GM12878 (cell line): ENCODE data around the gene RFXANK. TPM values are rescaled to one million over a fixed set of nuclear protein-coding genes. Genes with fewer than 3 reads are reported as not detected.

Experiments used
- CBX3 ChIP-seq: fragments of 200-600 bp; sonication (generic); IDR thresholded peaks from 2 replicates; pipeline ENCODE4 v1.6.1; 2016; ENCODE audit warnings: low read depth, borderline replicate concordance
- EED ChIP-seq: sonication (generic); IDR thresholded peaks from 2 replicates; pipeline ENCODE4 v1.6.1; 2016; ENCODE audit warnings: antibody characterized with exemption, low read depth
- FOXK2 ChIP-seq: fragments of 450-650 bp; IDR thresholded peaks from 2 replicates; pipeline ENCODE4 v1.6.1; 2017; ENCODE audit warnings: mild to moderate bottlenecking, moderate library complexity
- GATAD2B ChIP-seq: fragments of 450-650 bp; conservative IDR thresholded peaks from 2 replicates; pipeline ENCODE4 v1.6.1; 2017; ENCODE audit warnings: low read depth, mild to moderate bottlenecking, moderate library complexity
- JUND ChIP-seq: IDR thresholded peaks from 2 replicates; pipeline ENCODE4 v1.6.1; 2012; ENCODE audit warnings: low read depth, mild to moderate bottlenecking, low read length, improper control_type of control experiment, moderate library complexity
- MTA2 ChIP-seq: fragments of 450-650 bp; IDR thresholded peaks from 2 replicates; pipeline ENCODE4 v1.6.1; 2016; ENCODE audit warnings: low read depth, mild to moderate bottlenecking, moderate library complexity
- MXI1 ChIP-seq: fragments of 150-350 bp; IDR thresholded peaks from 2 replicates; pipeline ENCODE4 v1.6.1; 2011; ENCODE audit warnings: low read depth, mild to moderate bottlenecking, inconsistent platforms, low read length, improper control_type of control experiment
- POLR2A ChIP-seq: IDR thresholded peaks from 2 replicates; pipeline ENCODE4 v1.6.1; 2011; ENCODE audit warnings: low read depth, mild to moderate bottlenecking, low read length
- POLR2AphosphoS5 ChIP-seq: IDR thresholded peaks from 2 replicates; pipeline ENCODE4 v1.6.1; 2011; ENCODE audit warnings: mild to moderate bottlenecking, low read length, inconsistent platforms
- RB1 ChIP-seq: fragments of 450-650 bp; formaldehyde crosslinking; IDR thresholded peaks from 2 replicates; pipeline ENCODE4 v1.6.1; 2017; ENCODE audit warnings: mild to moderate bottlenecking, borderline replicate concordance
- SMAD5 ChIP-seq: IDR thresholded peaks from 2 replicates; pipeline ENCODE4 v1.6.1; 2016; ENCODE audit warnings: antibody characterized with exemption, low read depth
- SPI1 ChIP-seq: IDR thresholded peaks from 2 replicates; pipeline ENCODE4 v1.6.1; 2011; ENCODE audit warnings: low read depth, mild to moderate bottlenecking, low read length, moderate library complexity, borderline replicate concordance; ENCODE audit not compliant: insufficient read depth
- SREBF1 ChIP-seq: IDR thresholded peaks from 2 replicates; pipeline ENCODE4 v1.6.1; 2012; ENCODE audit warnings: mild to moderate bottlenecking, low read length
- TAF1 ChIP-seq: IDR thresholded peaks from 2 replicates; pipeline ENCODE4 v1.6.1; 2011; ENCODE audit warnings: mild to moderate bottlenecking, low read depth, low read length, borderline replicate concordance
- TCF12 ChIP-seq: IDR thresholded peaks from 2 replicates; pipeline ENCODE4 v1.6.1; 2011; ENCODE audit warnings: low read depth, mild to moderate bottlenecking, low read length
- TCF7 ChIP-seq: IDR thresholded peaks from 2 replicates; pipeline ENCODE4 v1.6.1; 2014; ENCODE audit warnings: antibody characterized with exemption, borderline replicate concordance
- polyA plus RNA-seq, 11 experiments: library from polyadenylated mRNA; depleted of rRNA in 4 of 11; unstranded in 6 of 11; stranded (reverse) in 5 of 11; fragments of >200 nt; fragmentation: Nextera tagmentation in 4 of 11; fragmentation: Illumina TruSeq in 1 of 11; extraction: Ambion mirVana in 4 of 11; extraction: Trizol in 1 of 11; gene quantifications; 1 replicate in 1 of 11; 2 replicates in 10 of 11; pipeline versions ENCODE4 v1.2.1 to v1.2.3, GENCODE V29; 2011 to 2016; ENCODE audit warnings: inconsistent platforms in 2 of 11, missing spikeins in 2 of 11, low read depth in 1 of 11
- total RNA-seq, 4 experiments: library from RNA; depleted of rRNA in 3 of 4; stranded (reverse); fragments of >200 nt in 3 of 4; fragmentation: Illumina TruSeq in 1 of 4; extraction: Trizol in 1 of 4; gene quantifications; 2 replicates each; pipeline versions ENCODE4 v1.2.1 to v1.2.3, GENCODE V29; 2013 to 2021
- TF ChIP-seq, protein P1 (sequence below): IDR thresholded peaks from 2 replicates; pipeline ENCODE4 v1.6.1; 2012; ENCODE audit warnings: low read depth, low read length, improper control_type of control experiment
- TF ChIP-seq, protein P2 (sequence below): IDR thresholded peaks from 2 replicates; pipeline ENCODE4 v1.6.1; 2011; ENCODE audit warnings: mild to moderate bottlenecking, low read depth, low read length, moderate library complexity; ENCODE audit not compliant: insufficient replicate concordance
- TF ChIP-seq, protein P3 (sequence below): fragments of 450-650 bp; IDR thresholded peaks from 2 replicates; pipeline ENCODE4 v1.6.1; 2016; ENCODE audit warnings: mild to moderate bottlenecking, moderate library complexity, borderline replicate concordance
- TF ChIP-seq, protein P4 (sequence below): fragments of 450-650 bp; IDR thresholded peaks from 2 replicates; pipeline ENCODE4 v1.6.1; 2016; ENCODE audit warnings: mild to moderate bottlenecking

The RFXANK gene
- total and polyA plus RNA-seq, 10 of the 15 experiments (the other 5 are each of a cell fraction or from before 2014, with no cell fraction given): 70.8 to 125 (median 95.7) TPM

DNA sequence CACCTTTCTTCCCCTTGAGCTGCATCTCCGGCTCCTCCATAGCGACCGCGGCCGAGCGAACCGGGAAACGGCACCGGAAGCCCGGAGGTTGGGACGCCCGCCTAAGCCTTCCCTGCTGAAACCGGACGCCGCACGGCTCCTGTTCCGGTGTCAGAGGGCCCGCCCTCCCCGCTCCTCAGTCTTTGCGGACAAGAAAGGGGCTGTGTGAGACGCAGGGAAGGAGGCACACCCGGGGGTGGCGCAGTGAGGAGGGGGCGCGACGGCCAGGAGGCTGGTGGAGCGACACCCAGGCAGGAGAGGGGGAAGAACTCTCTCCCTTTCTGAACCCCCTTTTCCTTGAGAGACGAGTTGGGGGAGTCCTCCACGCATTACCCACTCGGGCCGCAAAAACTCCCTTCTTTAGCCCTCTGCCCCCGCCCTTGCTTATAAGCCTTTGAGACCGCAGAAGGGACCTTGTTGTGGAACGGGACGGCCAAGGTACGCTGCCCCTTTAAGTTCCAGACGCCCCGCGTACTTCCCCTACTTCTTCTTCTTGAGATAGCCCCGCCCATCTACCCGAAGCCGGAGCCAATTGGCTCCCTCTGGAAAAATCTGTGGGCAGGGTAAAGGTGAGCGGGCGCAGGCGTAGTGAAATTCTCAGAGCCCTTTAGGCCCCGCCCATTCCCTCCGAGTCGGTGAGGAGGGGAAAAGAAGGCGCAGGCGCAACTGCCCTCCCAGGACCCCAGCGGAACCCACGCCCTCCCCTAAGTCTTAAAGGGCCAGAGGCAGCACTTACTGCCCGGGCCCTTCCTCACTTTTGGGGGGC is at the start of gene RFXANK, which contains the start of gene BORCS8 (continued):
- TF ChIP-seq POLR2AphosphoS5: peak; percentile 76
- TF ChIP-seq GATAD2B: peak; percentile 54; the same call in 1 of the 2 replicates
- peak; percentile 93 for TF ChIP-seq RB1
- peak; percentile 86 for TF ChIP-seq POLR2A
- no peak; the same call in 1 of the 2 replicates for TF ChIP-seq TCF7
- TF ChIP-seq, protein P1, sequence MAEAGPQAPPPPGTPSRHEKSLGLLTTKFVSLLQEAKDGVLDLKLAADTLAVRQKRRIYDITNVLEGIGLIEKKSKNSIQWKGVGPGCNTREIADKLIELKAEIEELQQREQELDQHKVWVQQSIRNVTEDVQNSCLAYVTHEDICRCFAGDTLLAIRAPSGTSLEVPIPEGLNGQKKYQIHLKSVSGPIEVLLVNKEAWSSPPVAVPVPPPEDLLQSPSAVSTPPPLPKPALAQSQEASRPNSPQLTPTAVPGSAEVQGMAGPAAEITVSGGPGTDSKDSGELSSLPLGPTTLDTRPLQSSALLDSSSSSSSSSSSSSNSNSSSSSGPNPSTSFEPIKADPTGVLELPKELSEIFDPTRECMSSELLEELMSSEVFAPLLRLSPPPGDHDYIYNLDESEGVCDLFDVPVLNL: no peak; the same call in 1 of the 2 replicates
- TF ChIP-seq CBX3: no peak
- peak; percentile 59; the same call in 1 of the 2 replicates for TF ChIP-seq EED
- peak; percentile 52; the same call in 1 of the 2 replicates for TF ChIP-seq TCF12
- TF ChIP-seq FOXK2: no peak; the same call in 1 of the 2 replicates
- peak; percentile 93 for TF ChIP-seq TAF1
- 0 out of 2 replicates have a peak, but pooled peaks have one; percentile 41 for TF ChIP-seq SREBF1
- TF ChIP-seq, protein P2, sequence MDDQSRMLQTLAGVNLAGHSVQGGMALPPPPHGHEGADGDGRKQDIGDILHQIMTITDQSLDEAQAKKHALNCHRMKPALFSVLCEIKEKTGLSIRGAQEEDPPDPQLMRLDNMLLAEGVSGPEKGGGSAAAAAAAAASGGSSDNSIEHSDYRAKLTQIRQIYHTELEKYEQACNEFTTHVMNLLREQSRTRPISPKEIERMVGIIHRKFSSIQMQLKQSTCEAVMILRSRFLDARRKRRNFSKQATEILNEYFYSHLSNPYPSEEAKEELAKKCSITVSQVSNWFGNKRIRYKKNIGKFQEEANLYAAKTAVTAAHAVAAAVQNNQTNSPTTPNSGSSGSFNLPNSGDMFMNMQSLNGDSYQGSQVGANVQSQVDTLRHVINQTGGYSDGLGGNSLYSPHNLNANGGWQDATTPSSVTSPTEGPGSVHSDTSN: peak; percentile 3
- no peak for TF ChIP-seq MXI1
- peak; percentile 25; the same call in 1 of the 2 replicates for TF ChIP-seq SPI1
- TF ChIP-seq SMAD5: no peak
- TF ChIP-seq, protein P3, sequence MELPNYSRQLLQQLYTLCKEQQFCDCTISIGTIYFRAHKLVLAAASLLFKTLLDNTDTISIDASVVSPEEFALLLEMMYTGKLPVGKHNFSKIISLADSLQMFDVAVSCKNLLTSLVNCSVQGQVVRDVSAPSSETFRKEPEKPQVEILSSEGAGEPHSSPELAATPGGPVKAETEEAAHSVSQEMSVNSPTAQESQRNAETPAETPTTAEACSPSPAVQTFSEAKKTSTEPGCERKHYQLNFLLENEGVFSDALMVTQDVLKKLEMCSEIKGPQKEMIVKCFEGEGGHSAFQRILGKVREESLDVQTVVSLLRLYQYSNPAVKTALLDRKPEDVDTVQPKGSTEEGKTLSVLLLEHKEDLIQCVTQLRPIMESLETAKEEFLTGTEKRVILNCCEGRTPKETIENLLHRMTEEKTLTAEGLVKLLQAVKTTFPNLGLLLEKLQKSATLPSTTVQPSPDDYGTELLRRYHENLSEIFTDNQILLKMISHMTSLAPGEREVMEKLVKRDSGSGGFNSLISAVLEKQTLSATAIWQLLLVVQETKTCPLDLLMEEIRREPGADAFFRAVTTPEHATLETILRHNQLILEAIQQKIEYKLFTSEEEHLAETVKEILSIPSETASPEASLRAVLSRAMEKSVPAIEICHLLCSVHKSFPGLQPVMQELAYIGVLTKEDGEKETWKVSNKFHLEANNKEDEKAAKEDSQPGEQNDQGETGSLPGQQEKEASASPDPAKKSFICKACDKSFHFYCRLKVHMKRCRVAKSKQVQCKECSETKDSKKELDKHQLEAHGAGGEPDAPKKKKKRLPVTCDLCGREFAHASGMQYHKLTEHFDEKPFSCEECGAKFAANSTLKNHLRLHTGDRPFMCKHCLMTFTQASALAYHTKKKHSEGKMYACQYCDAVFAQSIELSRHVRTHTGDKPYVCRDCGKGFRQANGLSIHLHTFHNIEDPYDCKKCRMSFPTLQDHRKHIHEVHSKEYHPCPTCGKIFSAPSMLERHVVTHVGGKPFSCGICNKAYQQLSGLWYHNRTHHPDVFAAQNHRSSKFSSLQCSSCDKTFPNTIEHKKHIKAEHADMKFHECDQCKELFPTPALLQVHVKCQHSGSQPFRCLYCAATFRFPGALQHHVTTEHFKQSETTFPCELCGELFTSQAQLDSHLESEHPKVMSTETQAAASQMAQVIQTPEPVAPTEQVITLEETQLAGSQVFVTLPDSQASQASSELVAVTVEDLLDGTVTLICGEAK: peak; percentile 99
- peak; percentile 27; the same call in 1 of the 2 replicates for TF ChIP-seq JUND
- TF ChIP-seq, protein P4, sequence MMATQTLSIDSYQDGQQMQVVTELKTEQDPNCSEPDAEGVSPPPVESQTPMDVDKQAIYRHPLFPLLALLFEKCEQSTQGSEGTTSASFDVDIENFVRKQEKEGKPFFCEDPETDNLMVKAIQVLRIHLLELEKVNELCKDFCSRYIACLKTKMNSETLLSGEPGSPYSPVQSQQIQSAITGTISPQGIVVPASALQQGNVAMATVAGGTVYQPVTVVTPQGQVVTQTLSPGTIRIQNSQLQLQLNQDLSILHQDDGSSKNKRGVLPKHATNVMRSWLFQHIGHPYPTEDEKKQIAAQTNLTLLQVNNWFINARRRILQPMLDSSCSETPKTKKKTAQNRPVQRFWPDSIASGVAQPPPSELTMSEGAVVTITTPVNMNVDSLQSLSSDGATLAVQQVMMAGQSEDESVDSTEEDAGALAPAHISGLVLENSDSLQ: peak; percentile 6; the same call in 1 of the 2 replicates
- no peak for TF ChIP-seq MTA2
